Bronchial epithelial cell (primary cell): ENCODE measurements around the gene SLC24A2. TPM values are rescaled to one million over a fixed set of nuclear protein-coding genes. Genes with fewer than 3 reads are reported as not detected.

Experiments used
- DNase-seq: peaks from one replicate; pipeline ENCODE4 v3.0.0-alpha.2; 2010; ENCODE audit warnings: low read depth
- FAIRE-seq: peaks from 2 replicates; lab custom pipeline; 2011; peaks lifted over from hg19 to GRCh38; lab: Jason Lieb, UNC
- H3K27me3 ChIP-seq: 2 replicates; pipeline ENCODE4 v1.5.1; 2011; ENCODE audit warnings: low read length; ENCODE audit not compliant: control insufficient read depth, insufficient read depth
- H3K36me3 ChIP-seq: 2 replicates; pipeline ENCODE4 v1.5.1; 2011; ENCODE audit warnings: low read length; ENCODE audit not compliant: control insufficient read depth, insufficient read depth
- H3K4me3 ChIP-seq: 2 replicates; pipeline ENCODE4 v1.5.1; 2011; ENCODE audit warnings: mild to moderate bottlenecking, low read depth, low read length, control low read depth
- CTCF ChIP-seq: IDR thresholded peaks from 2 replicates; pipeline ENCODE4 v1.5.1; 2011; ENCODE audit warnings: mild to moderate bottlenecking, moderate library complexity, low read length, control low read depth, inconsistent platforms; ENCODE audit not compliant: insufficient read depth, severe bottlenecking
- total RNA-seq: library from RNA; depleted of rRNA; stranded (reverse); fragments of >200 nt; gene quantifications from 2 replicates; pipeline ENCODE4 v1.2.1, GENCODE V29; 2014

Gene SLC24A2
- total RNA-seq, 1 donor from 2014 or later = not detected

GRCh38 chr9:19741178-19741577 lies 47.7 kb downstream of the SLC24A2 start:
- no peak for TF ChIP-seq CTCF
- FAIRE-seq = no peak
- DNase-seq = no peak

More at GRCh38 chr9:19741178-19741577, 47.7 kb downstream of the SLC24A2 start:
- H3K27me3 ChIP-seq = no peaks in the 10 kb centered on the region
- no peaks in the 10 kb centered on the region for H3K36me3 ChIP-seq
- no peak overlapping the region for H3K4me3 ChIP-seq
